Dedifferentiated amniotic fluid mesenchymal stem cell (primary cell): ENCODE data around the gene PANK4.
"Not testable (repeated sequence)": the region's sequence is repeated elsewhere in the genome, so short reads cannot be mapped to it uniquely, and the experiment has no call there.

Experiments used
- DNase-seq: peaks from one replicate; pipeline ENCODE4 v3.0.0-alpha.2; 2016; ENCODE audit errors: extremely low spot score

PANK4 gene

GRCh38 chr1:2558861-2559260 lies 32.5 kb upstream of the PANK4 start:
- DNase-seq = no peak

DNA sequence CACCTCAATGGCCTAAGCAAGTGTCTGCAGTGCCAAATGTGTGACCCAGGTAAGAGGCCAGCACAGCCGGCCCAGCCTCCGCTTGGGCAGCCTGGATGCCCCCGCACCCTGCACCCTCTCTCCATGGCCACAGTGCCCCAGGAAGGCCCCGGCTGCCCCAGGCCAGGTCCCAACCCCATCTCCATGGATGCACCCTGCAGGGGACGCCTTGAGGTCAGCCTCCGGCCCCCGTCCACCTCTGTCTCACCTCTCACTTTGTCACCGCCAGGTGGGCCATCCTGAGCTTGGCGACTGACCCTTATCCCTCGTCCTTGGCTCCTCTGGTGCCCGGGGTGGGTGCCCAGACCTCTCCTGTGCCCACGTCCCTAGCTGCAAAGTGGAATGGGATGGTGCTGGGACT lies 32.0 kb upstream of the PANK4 start:
- no peak for DNase-seq

GRCh38 chr1:2557482-2558400 lies 31.3 kb upstream of the PANK4 start:
- no peak for DNase-seq

DNA sequence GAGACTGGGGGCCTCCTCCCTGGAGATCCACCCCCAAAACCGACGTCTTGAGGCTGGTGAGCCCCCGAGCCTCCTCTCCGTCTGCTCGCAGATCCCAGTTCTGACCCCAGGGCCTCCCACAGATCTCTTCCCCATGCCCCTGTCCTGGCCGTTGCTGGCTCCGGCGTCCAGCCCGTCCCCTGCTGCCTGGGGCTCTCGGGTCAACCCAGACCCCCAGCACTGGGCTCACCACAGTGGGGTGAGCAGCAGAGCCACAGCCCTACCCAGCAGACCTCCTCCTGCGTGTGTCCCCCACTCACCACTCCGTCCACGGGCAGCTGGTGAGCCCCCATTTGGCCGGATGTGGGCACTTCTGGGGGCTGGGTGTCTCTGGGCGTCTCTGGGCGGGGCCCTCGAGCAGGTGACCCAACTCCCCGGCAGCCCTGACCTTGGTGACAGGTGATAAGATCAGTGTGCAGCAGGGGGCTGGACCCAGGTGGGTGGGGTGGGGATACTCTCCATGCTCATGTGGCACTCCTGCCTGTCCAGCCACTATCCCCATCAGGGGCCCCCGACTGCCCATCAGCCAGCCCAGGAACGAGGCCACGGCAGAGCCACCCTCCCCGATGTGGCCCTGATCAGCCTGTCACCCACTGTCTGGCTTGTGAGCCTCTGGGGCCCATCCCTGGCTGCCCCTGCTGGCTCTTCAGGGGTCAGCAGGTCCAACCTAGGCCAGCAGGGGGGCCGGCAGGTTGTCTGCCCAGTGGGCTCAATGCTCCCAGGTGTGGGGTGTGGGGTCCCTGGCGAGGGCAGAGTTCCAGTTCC lies 30.5 kb upstream of the PANK4 start:
- DNase-seq = no peak

DNA sequence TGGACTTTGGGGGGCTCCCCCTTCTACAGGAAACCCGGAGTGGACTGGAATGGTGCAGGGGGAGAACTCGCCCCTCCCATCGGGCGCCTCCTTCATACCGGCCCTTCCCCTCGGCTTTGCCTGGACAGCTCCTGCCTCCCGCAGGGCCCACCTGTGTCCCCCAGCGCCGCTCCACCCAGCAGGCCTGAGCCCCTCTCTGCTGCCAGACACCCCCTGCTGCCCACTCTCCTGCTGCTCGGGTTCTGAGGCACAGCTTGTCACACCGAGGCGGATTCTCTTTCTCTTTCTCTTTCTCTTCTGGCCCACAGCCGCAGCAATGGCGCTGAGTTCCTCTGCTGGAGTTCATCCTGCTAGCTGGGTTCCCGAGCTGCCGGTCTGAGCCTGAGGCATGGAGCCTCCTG lies 29.9 kb upstream of the PANK4 start, which contains the start of gene TNFRSF14:
TNFRSF14 (plus strand) TSS at position 95 of the 401 bp plus-strand sequence; CDS start at position 389, 294 bp downstream.
- DNase-seq = peak; percentile 20

DNA sequence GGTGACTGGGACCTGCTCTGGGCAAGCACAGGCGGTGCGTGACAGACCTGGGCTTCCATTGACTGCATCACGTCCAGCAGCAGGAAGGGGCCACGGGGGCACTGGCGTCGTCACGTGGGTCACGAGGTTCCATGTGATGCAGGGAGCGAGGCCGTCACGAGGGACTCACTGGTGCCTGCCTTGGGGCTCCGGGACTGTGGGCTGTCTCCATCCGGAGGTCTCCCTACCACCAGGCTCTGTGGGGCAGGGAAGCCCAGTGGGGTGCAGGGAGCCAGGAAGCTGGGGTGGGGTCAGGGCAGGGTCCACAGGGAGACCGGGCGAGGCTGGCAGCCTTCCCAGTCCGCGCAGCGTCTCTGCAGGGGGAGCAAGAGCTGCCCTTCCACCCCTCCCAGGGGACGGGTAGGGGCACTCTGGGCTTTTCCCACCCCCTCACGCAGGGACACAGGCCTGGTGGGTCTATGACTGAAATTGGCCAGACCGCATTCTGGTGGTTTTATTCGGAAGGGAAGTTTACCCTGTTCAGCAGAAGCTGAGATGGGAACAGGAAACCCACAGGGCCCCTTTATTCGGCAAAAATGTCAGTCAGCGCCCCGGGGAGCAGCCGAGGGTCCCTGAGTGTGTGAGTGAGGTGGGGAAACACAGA lies 29.4 kb upstream of the PANK4 start:
- DNase-seq = no peak

GRCh38 chr1:2554621-2555387 lies 28.4 kb upstream of the PANK4 start:
- DNase-seq = no peak

GRCh38 chr1:2553871-2554620 lies 27.6 kb upstream of the PANK4 start:
- no peak for DNase-seq

DNA sequence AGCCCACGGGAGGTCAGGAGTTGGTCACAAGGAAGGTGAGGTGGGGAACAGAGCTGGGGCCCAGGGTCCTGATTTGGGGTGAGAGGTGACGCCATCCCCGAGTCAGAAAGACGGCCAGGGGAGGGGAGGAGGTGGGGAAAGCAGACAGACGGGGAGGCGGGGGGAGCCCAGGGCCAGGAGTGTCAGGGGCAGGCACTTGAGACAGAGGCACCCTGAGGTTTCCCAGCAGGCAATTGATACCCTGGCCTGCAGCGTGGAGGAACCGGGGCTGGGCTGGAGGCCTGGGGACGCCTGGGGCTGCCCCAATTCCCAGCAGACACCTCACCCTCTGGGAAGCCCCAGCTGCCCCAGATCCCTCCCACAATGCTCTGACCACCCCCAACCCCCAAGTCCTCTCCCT lies 26.7 kb upstream of the PANK4 start:
- DNase-seq = not testable (repeated sequence)

DNA sequence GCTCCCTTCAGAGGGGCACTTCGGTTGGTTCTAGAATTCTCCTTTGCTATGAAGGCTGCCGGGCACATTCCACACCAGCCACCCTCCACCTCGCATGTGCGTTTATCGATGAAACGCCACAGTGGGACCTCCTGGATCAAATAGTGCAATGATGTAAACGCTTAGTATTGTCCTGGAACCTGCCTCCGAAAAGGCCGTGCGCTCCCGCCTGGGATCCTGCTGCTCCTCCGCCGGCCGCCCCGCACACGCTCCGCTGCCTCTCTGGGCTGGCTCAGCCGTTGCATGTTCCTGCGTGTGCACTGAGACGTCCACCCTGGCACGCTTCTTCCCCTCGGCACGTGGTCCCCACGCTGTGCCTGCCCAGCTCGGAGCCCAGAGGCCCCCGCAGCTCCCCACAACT lies 25.8 kb upstream of the PANK4 start:
- DNase-seq = no peak

GRCh38 chr1:2551544-2551943 lies 25.1 kb upstream of the PANK4 start:
- DNase-seq = not testable (repeated sequence)

DNA sequence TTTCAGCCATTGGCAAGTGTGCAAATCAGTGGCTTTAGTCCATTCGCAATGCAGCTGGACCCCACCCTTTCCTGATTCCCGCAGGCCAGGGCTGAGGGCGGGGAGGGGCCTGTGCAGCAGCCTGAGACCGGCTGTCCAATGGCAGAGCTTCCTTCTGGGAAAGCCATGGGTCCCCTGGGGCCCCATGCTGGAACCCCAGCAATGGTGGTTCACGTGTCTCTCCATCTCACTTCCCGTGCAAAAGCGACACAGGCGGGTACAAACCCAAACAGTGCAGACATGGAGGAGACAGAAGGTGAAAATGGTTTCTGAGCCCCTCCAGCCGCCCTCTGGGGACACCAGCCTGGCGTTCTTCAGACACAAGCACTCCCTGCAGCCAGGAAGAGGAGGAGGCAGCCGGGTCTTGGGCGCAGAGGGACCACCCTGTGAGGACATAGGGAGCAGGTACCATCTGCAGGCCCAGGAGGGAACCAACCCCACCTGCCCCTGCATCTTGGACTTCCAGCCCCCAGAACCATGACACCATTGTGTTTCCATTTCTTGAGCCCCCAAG lies 24.0 kb upstream of the PANK4 start:
- not testable (repeated sequence) for DNase-seq

DNA sequence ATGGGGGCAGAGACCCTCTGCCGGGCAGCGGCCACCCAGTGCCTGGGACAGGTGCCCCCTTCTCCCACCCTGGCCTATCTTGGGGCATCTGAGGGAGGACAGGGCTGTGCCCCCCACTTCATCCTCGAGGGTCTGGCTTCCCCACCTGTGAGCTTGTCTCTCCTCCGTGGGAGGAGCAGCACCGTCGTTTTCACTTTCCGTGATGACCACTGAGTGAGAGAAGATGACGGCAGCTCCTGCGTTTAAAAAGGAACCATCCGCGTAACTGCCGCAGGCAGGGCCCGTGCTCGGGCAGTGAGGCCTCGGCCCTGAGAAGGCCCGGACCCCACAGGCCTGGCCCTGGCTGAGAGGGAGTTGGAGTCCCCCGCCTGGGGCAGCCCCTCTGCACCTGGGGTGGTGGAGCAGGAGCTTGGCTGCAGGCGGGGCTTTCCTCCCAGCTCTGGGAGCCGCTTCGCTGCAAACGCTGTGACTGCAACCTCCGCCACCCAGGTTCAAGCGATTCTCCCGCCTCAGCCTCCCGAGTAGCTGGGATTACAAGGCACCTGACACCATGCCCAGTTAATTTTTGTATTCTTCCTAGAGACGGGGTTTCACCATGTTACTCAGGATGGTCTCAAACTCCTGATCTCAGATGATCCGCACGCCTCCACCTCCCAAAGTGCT lies 23.1 kb upstream of the PANK4 start:
- DNase-seq = not testable (repeated sequence)

DNA sequence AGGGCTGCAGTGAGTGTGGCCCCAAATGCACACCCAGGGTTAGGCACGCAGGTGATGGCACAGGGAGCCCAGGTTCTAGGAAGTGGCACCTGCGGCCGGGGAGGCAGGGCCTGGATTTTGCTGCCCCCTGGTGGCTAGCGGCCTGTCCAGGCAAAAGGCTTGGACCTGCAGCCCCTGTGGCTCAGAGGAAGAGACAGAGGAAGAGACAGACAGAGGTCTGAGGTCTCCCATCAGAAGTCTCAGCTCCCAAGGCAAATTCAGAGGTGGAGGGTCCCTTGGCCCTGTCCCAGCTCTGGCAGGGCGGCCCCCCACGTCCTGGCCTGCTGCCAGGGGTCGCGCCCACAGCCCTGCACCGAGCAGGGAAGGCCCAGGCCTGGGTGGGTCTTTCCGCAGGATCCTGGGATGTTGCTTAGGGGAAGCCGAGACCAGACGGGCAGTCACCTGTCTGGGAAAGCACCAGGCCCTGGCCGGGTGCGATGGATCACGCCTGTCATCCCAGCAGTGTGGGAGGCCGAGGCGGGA lies 21.7 kb upstream of the PANK4 start:
- peak; percentile 32 for DNase-seq

DNA sequence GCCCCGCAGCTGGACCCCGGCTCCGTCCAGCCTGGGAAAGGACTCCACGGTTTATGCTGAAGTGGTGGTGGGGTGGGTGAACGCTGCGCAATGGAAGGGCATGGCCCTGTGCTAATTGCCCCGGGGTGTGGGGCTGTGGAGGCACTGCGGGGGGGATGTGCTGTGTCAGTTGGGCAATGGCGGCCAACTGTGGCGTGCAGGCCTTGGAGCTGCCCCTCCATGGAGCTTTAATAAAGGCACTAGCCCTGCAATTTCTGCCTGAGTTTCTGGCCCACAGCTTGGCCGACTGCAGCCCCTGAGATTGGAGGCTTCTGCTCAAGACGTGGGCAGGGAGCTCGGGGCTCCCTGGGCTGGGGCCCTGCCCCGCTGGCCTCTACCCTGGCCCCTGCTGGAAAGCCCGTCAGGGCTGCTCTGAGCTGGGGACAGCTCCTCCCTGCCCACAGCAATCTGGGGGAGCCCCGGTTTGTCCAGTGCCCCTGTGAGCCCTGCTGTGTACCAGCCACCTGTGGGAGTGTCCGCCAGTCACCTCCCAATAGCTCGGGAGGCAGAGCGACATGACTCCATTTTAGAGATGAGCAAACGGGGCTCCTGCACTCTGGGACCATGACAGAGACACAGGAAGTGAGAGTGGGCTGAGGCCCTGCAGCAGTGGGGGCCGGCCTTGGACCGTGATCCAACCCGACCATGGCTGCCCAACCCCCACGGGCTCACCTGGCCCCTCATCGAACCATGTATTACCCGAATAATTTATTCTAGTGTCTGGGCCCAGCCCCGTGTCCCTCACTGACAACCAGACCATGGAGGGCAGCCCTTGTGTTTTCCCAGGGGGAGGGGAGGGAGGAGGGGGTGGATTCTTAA lies 21.0 kb upstream of the PANK4 start:
- DNase-seq = no peak

DNA sequence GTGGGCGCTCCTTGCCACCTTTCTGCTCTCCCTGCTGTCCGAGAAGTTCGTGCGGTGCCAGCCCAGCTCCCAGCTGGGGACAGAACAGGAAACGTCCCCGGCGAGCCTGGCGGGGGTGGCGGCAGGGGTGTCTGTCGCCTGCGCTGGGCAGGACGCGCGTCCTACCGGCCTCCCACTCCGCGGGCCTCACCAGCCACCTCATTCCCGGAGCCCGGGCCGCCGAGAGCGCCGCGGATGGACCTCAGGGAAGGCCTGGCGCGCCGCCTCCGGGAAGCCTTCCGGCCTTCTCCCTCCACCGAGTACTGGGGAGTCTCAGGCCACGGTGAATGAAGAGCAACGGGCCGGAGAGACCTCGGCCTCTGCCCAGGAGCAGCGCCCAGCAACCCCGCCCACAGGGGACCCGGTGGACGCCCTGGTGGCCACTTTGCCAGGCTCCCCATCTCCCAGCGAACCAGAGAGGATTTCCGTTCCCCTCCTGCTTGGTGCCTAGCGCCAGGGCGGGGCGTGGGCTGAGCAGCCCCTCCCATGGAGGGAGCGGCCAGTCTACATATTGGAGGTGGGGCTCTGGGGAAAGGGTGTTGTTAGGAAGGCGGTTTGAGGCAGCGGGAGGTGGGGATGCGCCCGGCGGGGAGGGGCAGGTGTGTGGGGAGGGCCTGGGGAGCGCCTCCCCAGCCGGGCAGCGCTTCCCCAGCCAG lies 20.3 kb upstream of the PANK4 start:
- DNase-seq = peak; percentile 15

- DNase-seq = peak; percentile 14
These were observed 19.5 kb upstream of the PANK4 start for GRCh38 chr1:2545754-2546514.
